HCT116 (cell line): ENCODE results near the gene NETO1. TPM values are rescaled to one million over a fixed set of nuclear protein-coding genes. Genes with fewer than 3 reads are reported as not detected.

Experiments used
- ATAC-seq: fragments of 200-7000 bp; cut with Tn5 transposase; 2 replicates; pipeline ENCODE4 v1.9.1; 2020; ENCODE audit warnings: mild to moderate bottlenecking, moderate library complexity
- BruUV-seq: library from RNA; stranded (reverse); fragments of 400-500 nt; replicated peaks from 2 replicates; lab custom pipeline; 2021; lab: Mats Ljungman, UMichigan
- CTCF ChIA-PET: fragments of 300-600 bp; sonication (Branson Sonifier 250); formaldehyde crosslinking; loops from one replicate; lab custom pipeline; 2021; ENCODE audit warnings: antibody characterized with exemption; lab: Charles Lee
- POLR2A ChIA-PET: fragments of 300-600, 350-600 bp; sonication (Branson Sonifier 250); formaldehyde crosslinking; loops from one replicate; lab custom pipeline; 2021; ENCODE audit warnings: antibody characterized with exemption; lab: Charles Lee
- RAD21 ChIA-PET, 2 experiments: fragments of 300-600 bp; sonication (Branson Sonifier 250); formaldehyde crosslinking; loops; one replicate each; lab custom pipeline; 2023; ENCODE audit warnings: low total read pairs in 2 of 2; ENCODE audit not compliant: uncharacterized antibody in 2 of 2, unreplicated experiment in 2 of 2, low non-redundant PET in 1 of 2; lab: Charles Lee
- DNase-seq: peaks from one replicate; pipeline ENCODE4 v3.0.0-alpha.2; 2010; ENCODE audit warnings: low read depth, low spot score
- H2AFZ ChIP-seq: fragments of 200-600 bp; shearing (Covaris generic), sonication (generic); 2 replicates; pipeline ENCODE4 v1.6.1; 2017; ENCODE audit warnings: low read depth, mixed run types, mixed read lengths, antibody characterized with exemption, low read length; ENCODE audit not compliant: poor library complexity, severe bottlenecking
- H3K27ac ChIP-seq: 2 replicates; pipeline ENCODE4 v1.5.1; 2012; ENCODE audit warnings: low read depth, low read length
- H3K27me3 ChIP-seq: fragments of 200-600 bp; sonication (generic); 2 replicates; pipeline ENCODE4 v1.6.1; 2016; ENCODE audit warnings: mixed run types, low read length, mixed read lengths; ENCODE audit not compliant: insufficient read depth
- H3K36me3 ChIP-seq, 2 experiments: fragments of 200-500 bp in 1 of 2; fragments of 200-600 bp in 1 of 2; sonication (Bioruptor generic) in 1 of 2; sonication (generic) in 1 of 2; 2 replicates each; pipeline versions ENCODE4 v1.5.1 to v1.6.1; 2014 to 2016; ENCODE audit warnings: low read length in 2 of 2, inconsistent platforms in 1 of 2, mixed read lengths in 1 of 2, mixed run types in 1 of 2; ENCODE audit not compliant: insufficient read depth in 2 of 2, control insufficient read depth in 1 of 2
- H3K4me1 ChIP-seq, 2 experiments: fragments of 200-600 bp in 1 of 2; sonication (generic) in 1 of 2; 2 replicates each; pipeline versions ENCODE4 v1.5.1 to v1.6.1; 2012 to 2017; ENCODE audit warnings: low read length in 2 of 2, inconsistent platforms in 1 of 2, mild to moderate bottlenecking in 1 of 2, mixed read lengths in 1 of 2, mixed run types in 1 of 2, moderate library complexity in 1 of 2; ENCODE audit not compliant: insufficient read depth in 2 of 2, control insufficient read depth in 1 of 2
- H3K4me2 ChIP-seq: fragments of 200-600 bp; sonication (generic); 2 replicates; pipeline ENCODE4 v1.6.1; 2017; ENCODE audit warnings: mixed run types, low read length, mixed read lengths
- H3K4me3 ChIP-seq, 2 experiments: fragments of 200-600 bp in 1 of 2; sonication (generic) in 1 of 2; replicated peaks in 1 of 2; 2 replicates each; pipeline ENCODE4 v1.5.1; 2011 to 2016; ENCODE audit warnings: low read length in 2 of 2, control low read depth in 1 of 2, low read depth in 1 of 2, mild to moderate bottlenecking in 1 of 2, mixed read lengths in 1 of 2, mixed run types in 1 of 2
- H3K79me2 ChIP-seq: fragments of 200-600 bp; sonication (generic); 2 replicates; pipeline ENCODE4 v1.6.1; 2017; ENCODE audit warnings: mild to moderate bottlenecking, mixed run types, low read length, moderate library complexity, mixed read lengths; ENCODE audit not compliant: insufficient read depth
- H3K9ac ChIP-seq: fragments of 200-600 bp; sonication (generic); 2 replicates; pipeline ENCODE4 v1.6.1; 2016; ENCODE audit warnings: low read length, mixed read lengths
- H3K9me2 ChIP-seq: fragments of 200-600 bp; sonication (generic), shearing (Covaris generic); 2 replicates; pipeline ENCODE4 v1.6.1; 2017; ENCODE audit warnings: mixed run types, mild to moderate bottlenecking, moderate library complexity; ENCODE audit not compliant: insufficient read depth
- H3K9me3 ChIP-seq, 2 experiments: fragments of 200-500 bp in 1 of 2; fragments of 200-600 bp in 1 of 2; sonication (Bioruptor generic) in 1 of 2; sonication (generic) in 1 of 2; 2 replicates each; pipeline ENCODE4 v1.6.1; 2014 to 2017; ENCODE audit warnings: low read length in 2 of 2, mixed read lengths in 2 of 2, inconsistent platforms in 1 of 2, low read depth in 1 of 2, mild to moderate bottlenecking in 1 of 2, mixed run types in 1 of 2, moderate library complexity in 1 of 2; ENCODE audit not compliant: control insufficient read depth in 1 of 2, insufficient read depth in 1 of 2
- H4K20me1 ChIP-seq: fragments of 200-600 bp; sonication (generic), shearing (Covaris generic); 2 replicates; pipeline ENCODE4 v1.6.1; 2017; ENCODE audit warnings: mixed run types, mild to moderate bottlenecking, moderate library complexity; ENCODE audit not compliant: insufficient read depth
- CEBPB ChIP-seq: IDR thresholded peaks from 2 replicates; pipeline ENCODE4 v1.6.1; 2012; ENCODE audit warnings: low read depth
- CTCF ChIP-seq, 3 experiments: fragments of 200-600 bp in 1 of 3; sonication (generic) in 1 of 3; IDR thresholded peaks in 2 of 3; conservative IDR thresholded peaks in 1 of 3; 2 replicates each; pipeline ENCODE4 v1.5.1; 2012 to 2017; ENCODE audit warnings: low read depth in 2 of 3, low read length in 2 of 3, antibody characterized with exemption in 1 of 3, borderline replicate concordance in 1 of 3, control low read depth in 1 of 3, mild to moderate bottlenecking in 1 of 3, mixed read lengths in 1 of 3, mixed run types in 1 of 3, moderate library complexity in 1 of 3; ENCODE audit not compliant: insufficient read depth in 1 of 3
- EGR1 ChIP-seq: IDR thresholded peaks from 2 replicates; pipeline ENCODE4 v1.6.1; 2012; ENCODE audit warnings: low read depth
- ELF1 ChIP-seq: IDR thresholded peaks from 2 replicates; pipeline ENCODE4 v1.6.1; 2012; ENCODE audit warnings: low read depth, borderline replicate concordance
- EZH2 ChIP-seq: fragments of 200-600 bp; sonication (generic); IDR thresholded peaks from 2 replicates; pipeline ENCODE4 v1.6.1; 2017; ENCODE audit warnings: antibody characterized with exemption, mixed run types
- FOSL1 ChIP-seq: IDR thresholded peaks from 2 replicates; pipeline ENCODE4 v1.6.1; 2012; ENCODE audit warnings: low read depth
- MAX ChIP-seq: IDR thresholded peaks from 2 replicates; pipeline ENCODE4 v1.6.1; 2012
- POLR2A ChIP-seq: IDR thresholded peaks from 2 replicates; pipeline ENCODE4 v1.7.0; 2011; ENCODE audit warnings: borderline replicate concordance; ENCODE audit not compliant: insufficient read depth, insufficient read length; ENCODE audit errors: extremely low read depth
- REST ChIP-seq: IDR thresholded peaks from 2 replicates; pipeline ENCODE4 v1.6.1; 2012; ENCODE audit warnings: low read depth
- SIN3A ChIP-seq: IDR thresholded peaks from 2 replicates; pipeline ENCODE4 v1.6.1; 2012; ENCODE audit warnings: low read depth
- TCF7L2 ChIP-seq: IDR thresholded peaks from 2 replicates; pipeline ENCODE4 v1.7.0; 2011; ENCODE audit warnings: borderline replicate concordance, inconsistent platforms; ENCODE audit not compliant: insufficient read depth, insufficient read length; ENCODE audit errors: extremely low read depth
- intact Hi-C: fragments of 100-400 bp; cut with micrococcal nuclease; formaldehyde crosslinking; loops from 2 replicates; pipeline ENCODE4 v1.10.0; 2022
- total RNA-seq: library from RNA; stranded (reverse); gene quantifications from one replicate; pipeline ENCODE4 v1.2.1, GENCODE V29; 2021; ENCODE audit not compliant: unreplicated experiment

Gene NETO1
- total RNA-seq, 1 experiment from 2014 or later = not detected

GRCh38 chr18:72820571-72820970 is 47.2 kb downstream of the NETO1 start:
- intact Hi-C loops = no loop called here
- no peaks in the 10 kb centered on the region for H3K4me1 ChIP-seq
- no peaks in the 10 kb centered on the region for H4K20me1 ChIP-seq
- H3K9ac ChIP-seq = no peak overlapping the region
- ChIA-PET POLR2A (no interaction called here), CTCF (no interaction called here), RAD21 (no interaction called here)
- DNase-seq = no peak
- BruUV-seq = no TSS peak
- no peak overlapping the region for H3K4me3 ChIP-seq
- no peak overlapping the region for H3K27ac ChIP-seq
- no peaks in the 10 kb centered on the region for H3K36me3 ChIP-seq
- no peak overlapping the region for H3K4me2 ChIP-seq
- no peaks in the 10 kb centered on the region for H3K79me2 ChIP-seq
- H3K9me2 ChIP-seq = no peaks in the 10 kb centered on the region
- H3K27me3 ChIP-seq = no peaks in the 10 kb centered on the region
- H2AFZ ChIP-seq = no peak overlapping the region
- ATAC-seq = no peak
- no peak for TF ChIP-seq REST
- no peak for TF ChIP-seq FOSL1
- no peak for TF ChIP-seq ELF1
- no peak for TF ChIP-seq EGR1
- no peak for TF ChIP-seq MAX
- TF ChIP-seq TCF7L2 = no peak
- TF ChIP-seq CEBPB = no peak
- TF ChIP-seq EZH2 = no peak
- no peak for TF ChIP-seq POLR2A
- TF ChIP-seq SIN3A = no peak
- no peak for TF ChIP-seq CTCF (IDR thresholded peaks at IDR 0.05 in 2 of 3, conservative IDR thresholded peaks at IDR 0.05 in 1 of 3; ENCODE audit: borderline replicate concordance in 1 of 3, insufficient read depth in 1 of 3, low read depth in 2 of 3, low read length in 2 of 3)
- peaks cover 9 to 32% of the 10 kb centered on the region in 2 experiments; a peak in 2 of 4 replicates for H3K9me3 ChIP-seq
